Activated T-helper 2 cell treated with anti-CD3 and anti-CD28 coated beads, Interferon-gamma antibody, Interleukin-2, Interleukin-4, amounts not matched to agents 10 μg/mL and 5 μg/mL and 100 μg/mL, durations not matched to agents 14 hours and 24 hours and 36 hours (primary cell): Measurements from ENCODE around the gene MATN3. TPM values are rescaled to one million over a fixed set of nuclear protein-coding genes. Genes with fewer than 3 reads are reported as not detected.
"Not testable (repeated sequence)": the region's sequence is repeated elsewhere in the genome, so short reads cannot be mapped to it uniquely, and the experiment has no call there.

ENCODE experiments used
- DNase-seq: peaks from one replicate; pipeline ENCODE4 v3.0.0; 2021; ENCODE audit warnings: low spot score
- H3K27ac Mint-ChIP-seq: one replicate; pipeline ENCODE4 v1.8.0; 2021; ENCODE audit warnings: mixed read lengths
- H3K27me3 Mint-ChIP-seq: one replicate; pipeline ENCODE4 v1.8.0; 2021; ENCODE audit warnings: low read depth, mixed read lengths
- H3K36me3 Mint-ChIP-seq: one replicate; pipeline ENCODE4 v1.8.0; 2021; ENCODE audit warnings: low read depth, mixed read lengths
- H3K4me1 Mint-ChIP-seq: one replicate; pipeline ENCODE4 v1.8.0; 2021; ENCODE audit warnings: low read depth, mixed read lengths
- H3K4me3 Mint-ChIP-seq: one replicate; pipeline ENCODE4 v1.8.0; 2021; ENCODE audit warnings: low read depth, mild to moderate bottlenecking, moderate library complexity, mixed read lengths
- H3K9me3 Mint-ChIP-seq: one replicate; pipeline ENCODE4 v1.8.0; 2021; ENCODE audit warnings: mixed read lengths
- intact Hi-C: fragments of 100-400 bp; cut with micrococcal nuclease; formaldehyde crosslinking; loops from one replicate; pipeline ENCODE4 v1.15.1; 2023
- total RNA-seq: library from RNA; stranded (reverse); gene quantifications from 2 replicates; pipeline ENCODE4 v1.2.3, GENCODE V29; 2022

The MATN3 gene
- total RNA-seq, 1 donor from 2014 or later, result not detected

DNA sequence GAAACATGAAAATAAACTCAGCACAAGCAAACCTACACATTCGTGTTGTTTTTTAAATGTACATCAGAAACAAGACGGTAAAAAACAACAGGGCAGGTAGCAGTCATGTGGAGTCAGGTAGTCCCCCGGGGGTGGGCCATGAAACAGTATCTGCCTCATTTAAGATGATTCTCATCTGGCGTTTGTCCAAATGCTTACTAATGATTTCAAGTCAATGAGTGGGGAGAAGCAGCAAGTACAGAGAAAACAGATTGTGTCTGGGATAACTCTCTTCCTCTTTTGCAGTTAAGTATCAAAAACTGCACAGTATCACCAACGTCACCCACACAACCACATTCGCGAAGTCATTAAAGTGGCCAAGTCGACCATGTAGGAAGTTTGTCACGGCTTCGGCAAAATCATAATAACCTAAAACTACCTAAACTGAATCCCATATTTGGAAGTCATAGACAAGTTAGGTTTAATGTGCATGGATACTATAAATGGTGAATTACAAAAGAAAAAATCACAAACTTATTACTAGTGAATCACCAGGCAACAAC is 37.7 kb upstream of the MATN3 start:
- Mint-ChIP-seq H3K4me1 (peaks cover 23% of the 10 kb centered on the region), H3K4me3 (no peak overlapping the region), H3K27me3 (peaks cover 5% of the 10 kb centered on the region), H3K36me3 (no peaks in the 10 kb centered on the region), H3K27ac (no peak overlapping the region), H3K9me3 (no peaks in the 10 kb centered on the region)
- intact Hi-C loops, result loop anchor here (1.0 to 5.0 kb wide), 5 partner anchors 35 to 701 kb away; partner anchors contain the start of genes HS1BP3 and PUM2
- DNase-seq, result no peak

DNA sequence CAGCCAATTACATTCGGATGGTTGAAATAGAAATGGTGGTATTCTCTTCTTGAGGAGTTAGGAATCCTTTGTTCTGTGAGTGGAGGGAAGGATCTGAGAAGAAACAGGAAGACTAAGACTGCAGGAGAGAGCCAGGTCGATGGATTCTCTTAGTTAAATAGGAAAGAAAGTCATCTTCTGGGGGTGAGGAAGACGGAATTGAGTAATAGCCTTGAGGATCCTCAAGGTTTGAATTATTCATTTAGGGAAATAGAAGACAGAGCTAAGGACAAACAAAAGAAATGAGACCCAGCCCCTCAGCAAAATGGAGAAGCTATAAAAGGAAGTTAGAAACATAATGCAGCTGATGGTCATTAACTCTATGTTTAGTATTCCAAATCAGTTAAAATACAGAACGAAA is 37.2 kb upstream of the MATN3 start:
- intact Hi-C loops, result loop anchor here (1.0 to 5.0 kb wide), 5 partner anchors 35 to 701 kb away; partner anchors contain the start of genes HS1BP3 and PUM2
- Mint-ChIP-seq H3K27me3 (no peaks in the 10 kb centered on the region), H3K4me3 (no peak overlapping the region), H3K9me3 (no peaks in the 10 kb centered on the region), H3K27ac (no peak overlapping the region), H3K4me1 (peaks cover 23% of the 10 kb centered on the region), H3K36me3 (no peaks in the 10 kb centered on the region)
- no peak for DNase-seq

DNA sequence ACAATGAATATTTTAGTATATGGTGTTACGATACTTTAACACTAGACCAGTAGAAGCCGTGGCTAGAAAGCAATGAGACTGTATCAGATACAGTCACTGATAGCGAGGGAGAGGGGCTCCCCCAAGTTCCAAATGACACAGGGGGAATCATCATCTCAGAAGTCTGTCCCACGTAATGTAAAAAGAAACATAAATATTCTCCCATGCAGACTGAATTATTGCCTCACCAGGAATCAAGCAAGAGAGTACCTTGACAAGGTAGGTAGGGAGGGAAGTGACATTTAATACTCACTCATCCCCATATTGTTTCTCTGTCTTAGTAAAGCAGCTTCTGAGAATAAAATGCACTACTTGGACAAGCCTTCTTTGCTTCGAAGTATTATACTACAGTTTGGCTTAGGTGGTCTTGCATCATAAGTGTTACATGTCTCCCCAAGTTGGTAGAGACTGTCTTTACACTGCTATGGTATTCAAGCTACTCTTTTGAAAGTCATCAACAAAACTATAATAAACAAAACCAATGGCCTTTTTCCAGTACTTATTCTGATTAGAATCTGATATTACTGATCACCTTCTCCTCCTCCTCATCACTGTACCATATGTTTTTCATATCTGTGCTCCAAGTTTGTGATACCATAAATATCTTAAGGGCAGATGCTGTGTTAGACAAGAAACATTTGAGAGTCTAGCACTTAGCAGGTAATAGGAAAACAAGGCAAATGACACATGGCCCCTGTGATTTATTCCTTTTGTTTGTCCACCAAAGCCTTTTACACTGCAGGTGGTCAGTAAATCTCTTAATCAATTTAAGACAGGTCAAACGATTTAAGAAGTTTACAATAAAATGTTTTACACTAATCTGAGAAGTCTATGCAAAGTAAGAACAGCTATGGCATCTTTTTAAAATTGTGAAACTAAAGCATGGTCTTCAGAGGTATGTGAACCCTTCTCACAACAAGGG is 36.3 kb upstream of the MATN3 start:
- no peak for DNase-seq
- intact Hi-C loops, result no loop called here
- Mint-ChIP-seq H3K36me3 (no peaks in the 10 kb centered on the region), H3K4me1 (peaks cover 23% of the 10 kb centered on the region), H3K27ac (no peak overlapping the region), H3K9me3 (no peaks in the 10 kb centered on the region), H3K27me3 (no peaks in the 10 kb centered on the region), H3K4me3 (no peak overlapping the region)

DNA sequence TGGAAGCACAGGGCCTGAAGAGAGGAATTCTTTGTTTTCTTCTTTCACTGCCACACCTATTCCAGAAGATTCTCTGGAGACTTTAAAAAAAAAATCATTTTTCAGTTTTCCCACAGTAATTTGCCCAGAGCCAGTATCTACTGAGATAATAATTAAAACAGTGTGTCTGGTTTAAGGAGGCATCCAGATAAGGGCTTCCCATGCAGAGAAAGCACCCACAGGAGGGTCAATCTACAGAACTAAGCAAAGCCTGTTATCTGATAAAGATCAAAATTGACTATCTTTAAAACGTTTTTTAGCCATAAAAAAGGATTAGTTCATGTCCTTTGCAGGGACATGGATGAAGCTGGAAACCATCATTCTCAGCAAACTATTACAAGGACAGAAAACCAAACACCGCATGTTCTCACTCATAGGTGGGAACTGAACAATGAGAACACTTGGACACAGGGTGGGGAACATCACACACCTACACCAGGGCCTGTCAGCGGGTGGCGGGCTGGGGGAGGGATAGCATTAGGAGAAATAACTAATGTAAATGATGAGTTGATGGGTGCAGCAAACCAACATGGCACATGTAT is 33.3 kb upstream of the MATN3 start:
- intact Hi-C loops, H3K27ac Mint-ChIP-seq, H3K27me3 Mint-ChIP-seq, DNase-seq, H3K4me3 Mint-ChIP-seq, H3K9me3 Mint-ChIP-seq, H3K36me3 Mint-ChIP-seq: not testable (repeated sequence)
- peaks cover 23% of the 10 kb centered on the region for H3K4me1 Mint-ChIP-seq

DNA sequence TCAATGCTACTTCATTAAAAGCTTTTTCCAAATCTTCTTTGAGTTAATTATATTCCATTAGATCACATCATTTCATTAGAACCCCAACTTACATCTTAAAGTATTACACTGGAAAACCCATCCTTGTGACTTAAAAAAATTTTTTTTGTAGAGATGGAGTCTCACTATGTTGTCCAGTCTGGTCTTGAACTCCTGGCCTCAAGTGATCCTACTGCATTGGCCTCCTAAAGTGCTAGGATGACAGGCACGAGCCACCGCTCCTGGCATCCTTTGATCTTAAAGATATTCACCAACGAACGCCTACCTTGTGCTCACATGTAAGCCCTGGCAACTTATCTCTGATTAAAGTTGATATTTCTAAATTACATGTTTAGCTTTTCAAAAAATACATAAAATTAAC is 32.3 kb upstream of the MATN3 start:
- Mint-ChIP-seq H3K27ac (no peak overlapping the region), H3K9me3 (no peaks in the 10 kb centered on the region), H3K4me3 (no peak overlapping the region), H3K4me1 (peaks cover 19% of the 10 kb centered on the region), H3K27me3 (no peaks in the 10 kb centered on the region), H3K36me3 (peaks cover 8% of the 10 kb centered on the region)
- DNase-seq, result no peak
- intact Hi-C loops, result no loop called here

DNA sequence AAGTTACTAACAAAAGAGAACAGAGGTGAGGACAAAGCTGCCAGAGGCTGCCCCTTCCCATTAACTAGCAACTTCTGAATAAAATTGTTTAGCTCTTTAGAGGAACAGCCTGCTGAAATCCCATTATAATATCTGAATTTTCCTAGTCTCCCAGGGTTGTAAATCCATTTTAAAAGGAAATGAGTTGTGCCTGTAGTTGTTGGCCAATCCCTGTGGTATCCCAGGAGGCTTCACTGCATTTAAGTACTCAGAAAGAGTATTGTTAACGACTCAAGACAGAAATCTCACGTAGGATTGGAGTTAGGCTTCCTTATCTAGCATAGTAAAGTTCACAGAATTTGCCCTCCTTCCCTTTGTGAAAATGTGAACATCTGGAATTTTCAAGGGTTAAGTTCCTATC is 30.1 kb upstream of the MATN3 start:
- Mint-ChIP-seq H3K4me3 (no peak overlapping the region), H3K36me3 (peaks cover 20% of the 10 kb centered on the region), H3K27ac (no peak overlapping the region), H3K27me3 (no peaks in the 10 kb centered on the region), H3K4me1 (peaks cover 3% of the 10 kb centered on the region), H3K9me3 (no peaks in the 10 kb centered on the region)
- DNase-seq, result no peak
- intact Hi-C loops, result no loop called here

DNA sequence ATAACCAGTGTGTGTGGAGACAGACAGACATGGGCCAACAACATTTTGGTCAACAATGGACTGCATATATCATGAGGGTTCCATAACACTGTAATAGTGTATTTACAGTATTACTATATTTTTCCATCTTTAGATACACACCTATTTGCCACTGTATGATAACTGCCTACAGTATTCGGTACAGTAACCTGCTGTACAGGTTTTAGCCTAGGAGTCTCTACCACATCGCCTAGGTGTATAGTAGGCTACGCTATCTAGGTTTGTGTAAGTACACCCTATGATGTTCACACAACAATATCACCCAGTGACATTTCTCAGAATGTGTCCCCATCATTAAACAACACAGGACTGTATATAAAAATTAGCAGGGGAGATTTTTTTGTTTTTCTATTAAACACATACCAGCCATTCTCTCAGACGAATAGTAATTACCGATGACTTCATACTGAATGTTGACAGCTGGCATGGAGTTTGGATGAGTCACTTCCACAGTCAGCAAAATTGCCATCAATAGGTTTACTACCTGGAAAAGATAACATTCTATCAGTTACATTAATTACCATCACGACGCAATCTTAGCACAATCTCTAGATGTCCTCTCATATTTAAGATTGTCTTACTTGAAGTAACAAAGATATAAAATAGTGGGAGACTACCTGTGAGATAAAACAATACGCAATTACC is 28.2 kb upstream of the MATN3 start:
- Mint-ChIP-seq H3K27me3 (no peaks in the 10 kb centered on the region), H3K4me1 (peaks cover 15% of the 10 kb centered on the region)

DNA sequence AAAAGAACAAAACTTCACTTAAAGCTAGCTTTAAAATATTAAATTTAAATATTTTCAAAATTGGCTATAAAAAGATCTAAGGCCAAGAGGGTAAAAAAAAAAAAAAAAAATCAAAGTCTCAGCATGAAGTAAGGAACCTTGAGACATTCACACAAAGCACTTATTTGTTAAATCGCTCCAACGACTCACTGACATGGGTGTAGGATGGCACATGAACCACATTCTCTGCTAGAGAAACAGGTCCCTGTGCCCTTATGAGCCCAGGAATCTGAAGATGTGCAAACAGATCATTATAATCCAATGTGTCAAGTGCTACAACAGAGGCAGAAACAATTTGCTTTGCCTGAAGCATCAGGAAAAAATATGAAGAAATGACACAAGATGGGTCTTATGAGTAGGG is 25.2 kb upstream of the MATN3 start:
- no peak overlapping the region for H3K4me3 Mint-ChIP-seq
- no peaks in the 10 kb centered on the region for H3K27me3 Mint-ChIP-seq
- H3K27ac Mint-ChIP-seq, result no peak overlapping the region
- no peaks in the 10 kb centered on the region for H3K9me3 Mint-ChIP-seq
- peaks cover 15% of the 10 kb centered on the region for H3K4me1 Mint-ChIP-seq
- H3K36me3 Mint-ChIP-seq, result peaks cover 53% of the 10 kb centered on the region
- no peak for DNase-seq
- intact Hi-C loops, result no loop called here

More for the DNA sequence above, 28.2 kb upstream of the MATN3 start:
- H3K27ac Mint-ChIP-seq, result no peak overlapping the region
- intact Hi-C loops, result no loop called here
- DNase-seq, result no peak
- H3K36me3 Mint-ChIP-seq, result peaks cover 36% of the 10 kb centered on the region
- H3K9me3 Mint-ChIP-seq, result no peaks in the 10 kb centered on the region
- no peak overlapping the region for H3K4me3 Mint-ChIP-seq

DNA sequence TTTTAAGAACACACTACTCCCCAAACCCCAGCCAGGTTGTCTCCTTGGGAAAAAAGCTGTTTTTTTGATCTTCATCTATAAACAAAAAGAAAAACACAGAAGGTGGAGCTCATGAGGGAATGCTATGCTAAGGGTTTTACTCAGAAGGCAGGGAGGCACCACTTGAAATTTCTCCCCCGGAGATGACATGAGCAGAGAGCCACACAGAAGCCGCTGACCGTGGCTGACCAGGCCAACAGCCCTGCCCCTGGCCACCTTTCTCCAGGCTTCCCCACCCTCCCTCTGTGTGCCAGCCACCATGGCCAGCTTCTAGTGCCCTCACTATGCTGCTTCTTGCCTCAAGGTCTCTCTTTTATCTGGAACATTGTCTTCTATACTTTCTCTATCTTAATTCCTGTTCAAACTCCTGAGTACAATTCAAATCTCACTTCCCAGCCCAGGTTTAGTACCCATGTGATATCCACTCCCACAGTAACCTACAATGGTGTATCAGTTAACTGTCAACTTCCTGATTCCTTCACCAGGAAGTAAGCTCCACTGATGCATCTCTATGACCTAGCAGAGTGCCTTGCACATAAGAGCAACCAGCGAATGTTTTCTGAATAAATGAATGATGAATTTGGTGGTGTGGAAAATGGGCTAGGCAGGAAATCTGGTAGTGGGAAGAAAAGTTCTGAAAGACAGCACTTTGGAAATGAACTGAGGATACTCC is 23.6 kb upstream of the MATN3 start:
- Mint-ChIP-seq H3K4me3 (no peak overlapping the region), H3K27ac (no peak overlapping the region), H3K4me1 (peaks cover 15% of the 10 kb centered on the region), H3K9me3 (no peaks in the 10 kb centered on the region), H3K36me3 (peaks cover 67% of the 10 kb centered on the region), H3K27me3 (no peaks in the 10 kb centered on the region)
- intact Hi-C loops, result no loop called here
- DNase-seq, result no peak

DNA sequence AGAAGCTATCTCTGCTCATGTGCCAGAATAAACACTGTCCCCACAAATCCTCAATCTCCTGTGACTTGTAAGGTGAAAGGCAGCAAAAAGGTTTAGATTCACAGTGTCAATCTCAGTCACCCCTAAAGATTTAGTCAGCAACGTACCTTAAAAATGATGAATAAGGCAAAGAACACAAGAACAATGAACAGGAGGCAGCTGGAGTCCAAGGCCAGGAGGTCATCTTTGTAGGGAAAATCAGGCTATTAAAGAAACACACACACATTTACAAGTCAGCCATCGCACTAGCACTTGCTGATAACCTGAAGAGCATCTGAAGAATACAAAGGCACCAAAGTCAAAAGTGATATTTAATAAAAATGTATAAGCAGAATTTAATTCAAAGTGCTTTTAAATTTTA is 22.4 kb upstream of the MATN3 start:
- H3K27me3 Mint-ChIP-seq, result no peaks in the 10 kb centered on the region
- peaks cover 70% of the 10 kb centered on the region for H3K36me3 Mint-ChIP-seq
- no peak for DNase-seq
- no peak overlapping the region for H3K4me3 Mint-ChIP-seq
- H3K9me3 Mint-ChIP-seq, result no peaks in the 10 kb centered on the region
- no peak overlapping the region for H3K27ac Mint-ChIP-seq
- intact Hi-C loops, result no loop called here
- H3K4me1 Mint-ChIP-seq, result peaks cover 12% of the 10 kb centered on the region

DNA sequence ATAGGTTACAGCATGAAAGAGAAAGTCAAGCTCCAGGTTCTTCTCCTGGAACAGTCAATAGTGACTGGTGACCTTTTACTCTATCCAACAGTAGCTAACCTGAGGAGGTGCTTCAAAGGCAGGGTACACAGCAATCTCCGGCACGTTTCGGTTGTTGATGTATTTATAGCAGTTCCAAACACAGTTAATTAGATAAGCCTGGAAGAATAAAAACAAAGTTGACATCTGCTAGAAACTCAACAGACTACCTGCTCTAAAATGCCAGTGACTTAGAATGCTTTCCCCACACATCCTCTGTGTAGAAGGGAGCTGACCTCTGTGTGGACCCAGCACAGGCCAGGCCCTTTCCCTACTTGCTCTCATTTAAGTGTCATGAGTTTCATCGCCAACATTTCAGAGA is 21.8 kb upstream of the MATN3 start:
- DNase-seq, result no peak
- intact Hi-C loops, result no loop called here
- Mint-ChIP-seq H3K4me1 (peaks cover 12% of the 10 kb centered on the region), H3K9me3 (no peaks in the 10 kb centered on the region), H3K27ac (no peak overlapping the region), H3K27me3 (no peaks in the 10 kb centered on the region), H3K4me3 (no peak overlapping the region), H3K36me3 (peaks cover 76% of the 10 kb centered on the region)

DNA sequence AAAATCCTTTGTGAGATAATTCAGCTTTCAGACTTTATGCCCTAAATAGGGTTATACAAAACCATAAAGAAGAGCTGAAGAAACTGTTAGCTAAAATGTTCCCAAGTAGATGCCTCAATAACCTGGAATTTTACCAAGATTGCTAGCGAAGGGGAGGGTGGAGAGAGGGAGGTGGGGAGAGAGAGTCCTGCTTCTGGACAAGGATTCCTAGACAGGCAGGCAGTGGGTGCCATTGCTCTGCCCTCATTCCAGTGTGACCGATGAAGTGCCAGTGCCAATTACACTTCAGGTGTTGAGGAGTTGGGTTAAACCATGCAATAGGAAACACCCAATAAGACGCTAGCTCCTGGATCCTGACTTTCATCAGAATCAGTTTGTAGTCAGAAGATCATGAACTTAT is 20.9 kb upstream of the MATN3 start:
- peaks cover 12% of the 10 kb centered on the region for H3K4me1 Mint-ChIP-seq
- H3K4me3 Mint-ChIP-seq, result no peak overlapping the region
- no peak for DNase-seq
- no peaks in the 10 kb centered on the region for H3K9me3 Mint-ChIP-seq
- no peak overlapping the region for H3K27ac Mint-ChIP-seq
- peaks cover 82% of the 10 kb centered on the region for H3K36me3 Mint-ChIP-seq
- intact Hi-C loops, result no loop called here
- no peaks in the 10 kb centered on the region for H3K27me3 Mint-ChIP-seq
